NCI-H1436 (cell line): ENCODE measurements around the gene MAPK8IP3.

Experiments used
- DNase-seq: peaks from one replicate; lab custom pipeline; 2025; lab: John Stamatoyannopoulos, UW

MAPK8IP3 gene

DNA sequence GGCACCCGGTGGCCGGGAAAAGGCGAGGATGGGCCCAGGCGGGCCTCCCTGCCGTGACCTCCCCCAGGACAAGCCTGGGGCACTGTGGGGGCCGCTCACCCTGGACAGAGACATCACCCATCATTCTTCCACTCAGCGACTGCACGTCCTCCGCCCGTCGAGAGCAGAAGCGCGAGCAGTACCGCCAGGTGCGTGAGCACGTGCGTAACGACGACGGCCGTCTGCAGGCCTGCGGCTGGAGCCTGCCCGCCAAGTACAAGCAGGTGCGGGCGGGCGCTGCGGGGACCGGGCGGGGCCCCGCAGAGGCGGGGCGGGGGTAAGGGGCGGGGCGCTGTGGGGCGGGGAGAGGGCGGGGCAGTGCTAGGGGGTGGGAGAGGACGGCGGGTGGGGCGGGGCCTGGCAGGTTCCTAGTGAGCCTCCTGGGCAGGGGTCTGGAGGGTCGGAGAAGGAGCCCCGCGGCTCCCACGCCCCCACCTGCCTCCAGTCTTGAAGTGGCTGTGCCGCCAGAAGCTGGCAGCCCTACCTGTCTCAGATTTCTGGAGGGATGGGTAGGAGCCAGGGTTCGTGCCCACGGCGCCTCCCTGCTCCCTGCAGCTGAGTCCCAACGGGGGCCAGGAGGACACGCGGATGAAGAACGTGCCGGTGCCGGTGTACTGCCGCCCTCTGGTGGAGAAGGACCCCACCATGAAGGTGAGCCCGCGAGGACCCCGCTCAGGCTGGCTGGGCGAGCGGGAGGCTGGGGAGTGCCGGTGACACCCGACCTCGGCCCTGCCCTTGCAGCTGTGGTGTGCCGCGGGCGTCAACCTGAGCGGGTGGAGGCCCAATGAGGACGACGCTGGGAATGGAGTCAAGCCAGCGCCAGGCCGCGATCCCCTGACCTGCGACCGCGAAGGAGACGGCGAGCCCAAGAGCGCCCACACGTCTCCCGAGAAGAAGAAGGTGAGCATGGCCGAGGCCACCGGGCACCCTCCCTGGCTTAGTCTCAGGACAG is 57.8 kb downstream of the MAPK8IP3 start:
- no peak for DNase-seq

DNA sequence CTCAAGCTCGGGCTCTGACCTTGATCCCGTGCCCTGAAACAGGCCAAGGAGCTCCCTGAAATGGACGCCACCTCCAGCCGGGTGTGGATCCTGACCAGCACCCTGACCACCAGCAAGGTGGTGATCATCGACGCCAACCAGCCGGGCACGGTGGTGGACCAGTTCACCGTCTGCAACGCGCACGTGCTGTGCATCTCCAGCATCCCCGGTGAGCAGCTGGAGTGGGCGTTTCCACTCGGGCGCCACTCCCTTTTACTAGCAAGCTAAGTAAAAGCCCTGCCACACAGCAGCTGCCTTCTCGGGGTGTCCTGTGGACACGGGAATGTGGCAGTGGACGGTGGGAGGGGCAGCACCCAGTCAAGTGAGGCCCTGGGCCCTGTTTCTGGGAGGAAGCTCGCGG is 59.0 kb downstream of the MAPK8IP3 start:
- no peak for DNase-seq

DNA sequence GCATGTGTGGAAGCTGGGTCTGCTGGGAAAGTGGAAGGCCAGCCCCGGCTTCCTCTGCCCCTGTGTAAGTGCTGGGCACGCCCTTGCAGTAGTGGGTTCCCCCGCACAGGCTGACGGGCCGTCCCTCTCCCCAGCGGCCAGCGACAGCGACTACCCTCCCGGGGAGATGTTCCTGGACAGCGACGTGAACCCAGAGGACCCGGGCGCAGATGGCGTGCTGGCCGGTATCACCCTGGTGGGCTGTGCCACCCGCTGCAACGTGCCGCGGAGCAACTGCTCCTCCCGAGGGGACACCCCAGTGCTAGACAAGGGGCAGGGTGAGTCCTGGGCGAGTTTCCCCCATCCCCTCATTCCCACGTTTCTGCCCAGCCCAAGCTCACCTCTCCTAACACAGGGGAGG is 59.8 kb downstream of the MAPK8IP3 start:
- no peak for DNase-seq

DNA sequence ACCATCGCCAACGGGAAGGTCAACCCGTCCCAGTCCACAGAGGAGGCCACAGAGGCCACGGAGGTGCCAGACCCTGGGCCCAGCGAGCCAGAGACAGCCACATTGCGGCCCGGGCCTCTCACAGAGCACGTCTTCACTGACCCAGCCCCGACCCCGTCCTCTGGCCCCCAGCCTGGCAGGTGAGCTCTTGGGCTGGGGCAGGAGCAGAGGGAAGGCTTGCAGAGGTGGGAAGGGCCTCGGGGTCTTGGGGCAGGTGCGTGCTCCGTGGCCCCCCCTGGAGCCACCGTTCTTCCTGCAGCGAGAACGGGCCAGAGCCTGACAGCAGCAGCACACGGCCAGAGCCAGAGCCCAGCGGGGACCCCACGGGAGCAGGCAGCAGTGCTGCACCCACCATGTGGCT is 60.2 kb downstream of the MAPK8IP3 start:
- no peak for DNase-seq

DNA sequence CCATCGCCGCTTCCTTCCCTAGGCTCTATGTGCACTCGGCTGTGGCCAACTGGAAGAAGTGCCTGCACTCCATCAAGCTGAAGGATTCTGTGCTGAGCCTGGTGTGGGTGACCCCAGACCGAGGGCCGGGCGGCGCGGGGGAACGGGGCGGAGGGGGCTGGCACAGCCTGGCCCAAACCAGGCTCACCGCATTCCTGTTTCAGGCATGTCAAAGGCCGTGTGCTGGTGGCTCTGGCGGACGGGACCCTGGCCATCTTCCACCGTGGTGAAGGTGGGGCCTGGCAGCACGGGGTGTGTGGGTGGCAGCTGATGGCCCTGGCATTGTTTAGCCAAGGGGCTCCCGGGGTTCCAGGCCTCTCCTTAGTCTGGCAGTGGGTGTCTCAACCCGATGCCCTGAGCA is 60.7 kb downstream of the MAPK8IP3 start:
- DNase-seq = no peak

DNA sequence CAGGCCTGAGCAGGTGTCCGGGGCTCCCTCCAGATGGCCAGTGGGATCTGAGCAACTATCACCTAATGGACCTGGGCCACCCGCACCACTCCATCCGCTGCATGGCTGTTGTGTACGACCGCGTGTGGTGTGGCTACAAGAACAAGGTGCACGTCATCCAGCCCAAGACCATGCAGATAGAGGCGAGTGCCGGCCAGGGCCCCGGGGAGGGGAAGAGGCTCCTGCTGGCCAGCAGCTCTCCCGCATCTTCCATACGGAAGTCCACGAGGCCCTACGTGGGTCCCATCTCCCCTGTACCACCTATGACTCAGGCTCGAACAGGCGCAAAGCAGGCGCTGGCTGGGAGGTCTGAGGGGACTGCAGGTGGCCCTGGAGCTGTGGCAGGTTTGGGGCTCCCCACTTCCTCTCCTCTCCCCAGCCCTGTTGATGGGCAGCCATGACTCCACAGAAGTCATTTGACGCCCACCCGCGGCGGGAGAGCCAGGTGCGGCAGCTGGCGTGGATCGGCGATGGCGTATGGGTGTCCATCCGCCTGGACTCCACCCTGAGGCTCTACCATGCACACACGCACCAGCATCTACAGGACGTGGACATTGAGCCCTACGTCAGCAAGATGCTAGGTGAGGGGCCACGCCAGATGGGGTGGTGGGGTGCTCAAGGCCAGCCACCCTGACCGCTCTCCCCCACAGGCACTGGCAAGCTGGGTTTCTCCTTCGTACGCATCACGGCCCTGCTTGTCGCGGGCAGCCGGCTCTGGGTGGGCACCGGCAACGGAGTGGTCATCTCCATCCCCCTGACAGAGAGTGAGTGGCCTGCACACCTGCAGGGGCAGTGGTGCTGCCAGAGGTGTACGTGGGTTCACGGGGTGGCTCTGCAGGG is 61.4 kb downstream of the MAPK8IP3 start:
- no peak for DNase-seq

DNA sequence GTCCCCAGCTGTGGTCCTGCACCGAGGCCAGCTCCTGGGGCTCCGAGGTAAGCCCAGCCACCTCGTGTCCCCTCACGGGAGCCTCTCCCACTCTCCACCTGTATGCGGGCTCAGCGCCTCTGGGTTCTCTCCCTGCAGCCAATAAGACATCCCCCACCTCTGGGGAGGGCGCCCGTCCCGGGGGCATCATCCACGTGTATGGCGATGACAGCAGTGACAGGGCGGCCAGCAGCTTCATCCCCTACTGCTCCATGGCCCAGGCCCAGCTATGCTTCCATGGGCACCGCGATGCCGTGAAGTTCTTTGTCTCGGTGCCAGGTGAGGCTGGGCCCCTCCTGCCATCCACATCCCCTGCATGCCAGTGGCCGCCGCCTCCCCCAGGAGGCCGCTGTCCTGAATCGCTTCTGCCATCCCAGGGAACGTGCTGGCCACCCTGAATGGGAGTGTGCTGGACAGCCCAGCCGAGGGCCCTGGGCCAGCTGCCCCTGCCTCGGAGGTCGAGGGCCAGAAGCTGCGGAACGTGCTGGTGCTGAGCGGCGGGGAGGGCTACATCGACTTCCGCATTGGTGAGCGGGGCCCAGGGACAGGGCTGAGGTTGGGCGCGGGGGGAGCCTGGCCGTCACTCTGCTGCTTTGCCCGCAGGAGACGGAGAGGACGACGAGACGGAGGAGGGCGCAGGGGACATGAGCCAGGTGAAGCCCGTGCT is 62.2 kb downstream of the MAPK8IP3 start:
- no peak for DNase-seq

DNA sequence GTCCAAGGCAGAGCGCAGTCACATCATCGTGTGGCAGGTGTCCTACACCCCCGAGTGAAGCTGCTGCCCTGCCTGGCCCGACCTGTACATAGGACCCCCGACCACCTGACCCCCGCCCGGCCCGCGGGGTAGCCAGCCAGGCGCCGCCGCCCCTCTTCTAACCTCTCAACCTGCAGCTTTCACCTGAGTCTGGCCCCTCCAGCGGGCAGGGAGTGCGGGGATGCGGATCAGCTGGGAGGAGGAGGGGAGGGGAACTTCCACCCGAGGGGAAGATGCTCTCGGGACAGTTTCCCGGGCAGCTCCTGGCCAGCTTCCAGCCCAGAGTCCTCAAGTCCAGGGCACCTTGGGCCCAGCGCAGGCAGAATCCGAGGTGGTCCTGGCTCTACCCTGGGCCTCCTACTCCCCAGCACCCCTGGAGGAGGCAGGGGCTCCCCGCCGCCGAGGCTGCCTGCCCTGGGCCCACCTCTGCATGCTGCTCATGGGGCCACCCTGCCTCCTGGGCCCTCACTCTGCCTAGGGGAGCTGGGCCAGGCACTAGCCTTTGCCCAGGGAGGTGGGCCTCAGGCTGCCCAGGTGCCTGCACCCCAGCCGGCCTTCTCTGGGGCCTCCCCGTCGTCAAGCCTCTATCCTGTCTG is 62.9 kb downstream of the MAPK8IP3 start:
- DNase-seq = no peak

DNA sequence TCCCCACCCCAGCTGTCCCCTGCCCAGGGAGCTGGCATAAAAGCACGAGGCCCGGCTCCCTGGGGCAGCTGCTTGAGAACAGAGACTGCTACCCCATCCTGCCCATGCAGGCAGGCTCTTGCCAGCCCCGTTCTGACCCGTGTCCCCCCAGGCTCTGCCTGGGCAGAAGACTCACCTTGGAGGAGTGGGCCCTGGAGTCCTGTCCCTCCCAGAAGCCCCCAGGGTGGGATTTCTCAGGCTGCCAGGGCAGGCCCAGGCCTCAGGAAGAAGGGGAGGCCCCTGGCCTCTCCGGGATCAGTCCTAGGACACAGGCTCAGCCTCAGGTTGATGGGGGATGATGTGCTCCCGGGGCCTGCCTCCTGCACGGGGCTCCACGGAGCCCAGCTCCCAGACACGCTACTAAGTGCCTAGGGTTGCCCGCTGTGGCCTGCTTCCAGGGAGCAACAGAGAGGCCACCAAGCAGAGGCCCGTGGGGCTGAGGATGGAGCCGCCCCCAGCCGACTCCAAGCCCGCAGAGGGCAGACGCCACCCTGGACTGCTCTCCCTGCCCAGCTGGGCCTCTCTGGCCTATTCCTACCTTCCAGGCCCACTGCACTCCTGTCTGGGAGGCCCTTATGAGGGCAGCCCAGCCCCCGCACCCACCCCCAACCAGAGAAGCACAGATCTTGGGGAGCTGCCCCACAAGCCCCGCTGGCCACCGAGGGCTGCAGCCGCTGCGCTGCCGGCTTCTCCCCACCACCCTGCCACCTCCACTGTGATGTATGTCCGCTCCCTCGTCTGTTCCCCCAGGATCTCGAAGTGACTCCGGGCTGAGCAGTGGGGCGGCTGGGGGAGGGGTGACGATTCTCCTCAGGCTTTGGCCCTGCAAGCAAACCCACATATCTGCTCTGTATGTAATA is 63.7 kb downstream of the MAPK8IP3 start:
- DNase-seq = no peak

DNA sequence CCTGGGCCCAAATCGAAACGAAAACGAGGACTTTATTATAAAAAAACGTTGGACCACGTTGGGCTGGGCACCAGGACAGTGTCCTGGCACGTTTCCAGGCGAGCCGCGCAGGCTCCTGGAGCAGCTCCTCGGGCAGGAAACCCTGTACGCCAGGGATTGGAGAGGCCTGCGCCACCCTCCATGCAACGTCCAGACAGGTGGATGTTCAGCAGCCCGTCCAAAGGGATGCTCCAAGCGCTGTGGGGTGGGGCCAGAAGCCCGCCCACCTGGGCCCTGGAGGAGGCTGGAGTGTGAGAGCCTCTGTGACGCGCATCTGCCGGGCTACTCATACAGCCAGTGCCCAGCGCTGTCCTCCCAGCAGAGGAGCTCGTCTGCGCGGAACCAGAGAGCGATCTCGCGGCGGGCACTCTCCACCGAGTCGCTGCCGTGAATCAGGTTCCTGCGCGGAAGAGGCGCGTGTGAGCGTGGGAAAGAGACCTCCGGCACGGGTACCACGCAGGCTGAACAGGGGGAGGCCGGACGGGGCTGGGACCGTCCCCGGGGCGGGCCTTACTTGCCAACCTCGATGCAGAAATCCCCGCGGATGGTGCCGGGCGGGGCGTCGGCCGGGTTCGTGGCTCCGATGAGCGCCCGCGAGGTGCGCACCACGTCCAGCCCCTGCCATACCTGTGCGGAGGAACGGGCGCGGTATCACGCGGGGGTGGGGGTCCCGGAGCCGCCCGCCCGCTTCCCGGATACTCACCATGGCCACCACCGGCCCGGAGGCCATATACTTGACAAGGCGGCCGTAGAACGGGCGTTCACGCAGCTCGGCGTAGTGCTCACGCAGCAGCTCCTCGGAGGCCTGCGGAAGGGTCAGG is 64.6 kb downstream of the MAPK8IP3 start:
- DNase-seq = no peak

DNA sequence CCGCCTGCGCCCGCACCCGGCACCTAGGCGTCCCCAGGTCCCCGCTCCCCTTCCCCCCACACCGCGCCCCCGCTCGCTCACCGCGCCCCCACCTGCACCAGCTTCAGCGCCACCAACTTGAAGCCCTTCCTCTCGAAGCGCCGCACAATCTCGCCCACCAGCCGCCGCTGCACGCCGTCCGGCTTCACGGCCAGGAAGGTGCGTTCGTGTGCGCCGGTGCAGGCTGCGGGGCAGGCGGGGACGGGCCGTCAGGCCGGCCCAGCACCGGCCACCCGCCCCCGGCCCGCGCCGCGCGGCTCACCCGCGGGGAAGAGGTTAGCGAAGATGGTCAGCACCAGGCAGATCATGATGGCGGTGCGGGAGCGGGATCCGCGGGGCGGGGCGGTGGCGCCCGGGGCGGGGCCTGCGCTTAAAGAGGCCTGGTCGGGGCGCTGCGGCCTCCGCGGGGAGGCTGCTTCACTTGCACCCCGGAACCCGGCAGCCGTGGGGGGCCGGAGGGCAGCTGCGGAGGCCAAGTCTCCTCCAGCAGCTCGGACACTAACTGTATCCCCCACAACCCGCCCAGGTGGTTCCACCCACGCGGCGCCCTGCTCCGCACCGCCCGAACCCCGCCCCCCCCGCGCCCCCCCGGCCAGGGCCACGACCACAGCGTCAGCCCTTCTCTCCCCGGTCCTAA is 65.3 kb downstream of the MAPK8IP3 start, which contains the start of gene NME3:
NME3 (minus strand) TSS at position 356 of the 676 bp plus-strand sequence; CDS start at position 347, 9 bp downstream.
- no peak for DNase-seq

DNA sequence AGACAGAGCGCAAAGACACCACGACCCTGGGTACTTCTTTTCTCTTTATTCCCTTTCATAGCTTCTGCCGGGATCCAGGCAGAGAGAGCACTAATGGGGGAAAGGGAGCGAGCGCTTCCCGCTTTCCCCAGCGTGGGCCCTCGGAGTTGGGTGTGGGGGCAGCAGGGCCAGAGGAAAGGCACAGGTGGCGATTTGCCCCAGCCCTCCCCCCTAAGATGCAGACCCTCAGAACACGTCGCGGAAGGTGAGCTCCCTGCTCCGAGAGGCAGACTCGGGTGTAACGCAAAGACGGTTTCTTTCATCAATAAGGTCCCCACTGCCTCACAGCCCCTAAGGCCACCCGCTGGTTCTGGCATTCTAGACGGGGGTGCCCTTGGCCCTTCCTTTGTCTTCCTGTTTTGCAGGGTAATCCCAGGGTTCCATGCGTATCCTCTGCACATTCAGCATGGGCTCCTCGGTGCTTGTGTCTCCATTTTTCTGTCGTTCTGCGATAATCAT is 65.9 kb downstream of the MAPK8IP3 start:
- no peak for DNase-seq

DNA sequence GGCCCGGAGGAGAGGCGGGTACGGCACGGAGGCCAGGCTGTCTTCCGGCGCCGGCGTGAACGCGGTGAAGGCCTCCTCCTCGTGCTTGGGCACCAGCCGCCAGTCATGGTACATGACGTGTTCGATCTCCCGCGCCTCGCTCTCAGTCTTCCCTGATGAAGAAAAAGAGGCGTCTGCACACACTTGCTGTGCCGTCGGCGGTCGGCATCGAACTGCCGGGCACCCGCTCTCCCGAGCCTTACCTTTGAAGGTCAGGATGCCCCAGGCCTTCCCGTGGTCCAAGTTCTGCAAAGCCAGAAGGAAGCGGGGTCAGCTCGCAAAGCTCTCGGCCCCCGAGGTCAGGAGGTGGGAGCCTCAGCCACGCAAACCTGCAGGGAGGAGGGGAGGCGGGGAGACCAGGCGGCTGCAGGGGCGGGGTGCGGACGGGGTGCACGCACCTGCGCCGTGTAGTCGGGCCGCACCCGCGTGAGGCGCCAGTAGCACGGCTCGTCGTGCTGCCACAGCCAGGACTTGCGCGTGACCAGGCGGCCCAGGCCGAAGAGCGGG is 66.4 kb downstream of the MAPK8IP3 start, which contains the start of gene EME2:
EME2 (plus strand) TSS at position 449 of the 546 bp plus-strand sequence. CDS start 418 bp downstream, outside the sequence.
- no peak for DNase-seq

DNA sequence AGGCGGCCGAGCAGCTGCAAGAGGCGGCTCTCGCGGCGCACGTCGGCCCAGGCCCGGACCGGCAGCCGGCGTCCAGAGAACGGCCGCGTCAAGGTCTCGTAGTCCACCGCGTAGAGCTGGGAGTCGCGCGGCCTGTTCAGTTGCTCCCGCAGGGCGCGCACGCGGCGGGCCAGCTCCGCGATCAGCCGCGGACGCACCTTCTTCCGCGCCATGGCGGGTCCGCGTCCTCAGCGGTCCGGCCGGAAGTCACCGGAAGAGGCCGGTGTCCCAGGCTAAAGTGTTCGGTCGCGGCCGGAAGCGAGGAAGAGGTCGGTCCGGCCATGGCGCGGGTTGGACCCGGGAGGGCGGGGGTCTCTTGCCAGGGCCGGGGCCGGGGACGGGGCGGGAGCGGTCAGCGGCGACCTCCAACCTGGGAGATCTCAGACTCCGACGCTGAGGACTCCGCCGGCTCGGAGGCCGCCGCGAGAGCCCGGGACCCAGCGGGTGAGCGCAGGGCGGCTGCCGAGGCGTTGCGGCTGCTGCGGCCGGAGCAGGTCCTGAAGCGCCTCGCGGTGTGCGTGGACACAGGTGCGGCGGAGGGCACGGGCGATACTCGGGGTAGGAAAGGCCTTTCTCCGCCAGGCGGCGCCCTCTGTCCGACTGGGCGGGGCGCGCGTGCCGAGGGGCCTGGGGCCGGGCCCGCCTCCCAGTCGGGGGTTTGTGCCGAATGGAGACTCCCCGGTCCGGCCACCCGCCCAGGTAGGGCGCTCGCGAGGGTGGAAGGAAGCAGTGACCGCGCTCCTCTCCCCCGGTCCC is 67.1 kb downstream of the MAPK8IP3 start, which contains the start of gene MRPS34:
MRPS34 (minus strand) TSS at position 227 of the 795 bp plus-strand sequence; CDS start at position 212, 15 bp downstream.
- DNase-seq = peak; percentile 79

DNA sequence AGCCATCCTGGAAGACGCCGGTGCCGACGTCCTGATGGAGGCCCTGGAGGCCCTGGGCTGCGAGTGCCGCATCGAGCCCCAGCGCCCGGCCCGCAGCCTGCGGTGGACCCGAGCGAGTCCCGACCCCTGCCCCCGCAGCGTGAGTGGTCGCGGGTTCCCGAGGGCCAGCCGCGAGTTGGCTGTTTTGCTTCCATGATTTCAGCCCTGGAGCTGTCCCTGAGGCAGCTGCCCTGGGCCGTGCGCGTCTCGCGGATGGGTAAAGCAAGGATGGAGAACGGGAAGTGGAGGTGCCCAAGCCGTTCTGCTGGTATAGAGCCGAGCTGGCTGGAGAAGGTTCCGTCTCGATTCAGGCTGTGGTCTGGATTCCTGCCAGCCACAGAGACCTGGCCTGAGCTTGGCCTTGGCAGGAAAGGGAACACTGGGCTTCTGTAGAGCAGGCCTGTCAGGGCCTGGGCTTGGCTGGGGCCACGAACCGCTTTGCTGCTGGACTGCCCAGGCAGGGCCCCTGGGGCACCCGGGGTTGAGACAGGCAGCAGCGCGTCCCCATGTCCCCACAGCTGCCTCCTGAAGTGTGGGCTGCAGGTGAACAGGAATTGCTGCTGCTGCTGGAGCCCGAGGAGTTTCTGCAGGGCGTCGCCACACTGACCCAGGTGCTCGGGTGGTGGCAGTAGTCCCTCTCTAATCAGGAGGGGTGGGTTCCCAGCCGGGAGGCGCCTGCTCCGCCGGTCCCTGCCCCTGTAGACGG is 67.9 kb downstream of the MAPK8IP3 start:
- no peak for DNase-seq

DNA sequence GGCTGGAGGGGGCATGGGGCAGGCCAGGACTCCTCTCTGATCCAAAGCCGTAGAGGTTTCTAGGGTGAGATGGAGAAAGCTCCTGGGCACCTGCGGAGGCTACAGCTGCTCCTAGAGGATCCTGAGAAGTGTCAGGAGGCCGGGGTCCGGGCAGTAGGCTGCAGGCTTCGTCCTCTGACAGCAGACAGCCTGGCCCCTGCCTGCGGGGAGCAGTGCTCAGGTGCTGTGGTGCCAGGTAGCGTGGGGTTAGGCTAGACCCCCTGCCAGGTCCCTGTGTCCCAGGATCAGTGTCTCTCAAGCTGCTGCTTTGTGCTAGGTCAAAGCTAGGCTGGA is 68.4 kb downstream of the MAPK8IP3 start:
- DNase-seq = no peak
